ENCODE data around the gene CDK9.

DNA sequence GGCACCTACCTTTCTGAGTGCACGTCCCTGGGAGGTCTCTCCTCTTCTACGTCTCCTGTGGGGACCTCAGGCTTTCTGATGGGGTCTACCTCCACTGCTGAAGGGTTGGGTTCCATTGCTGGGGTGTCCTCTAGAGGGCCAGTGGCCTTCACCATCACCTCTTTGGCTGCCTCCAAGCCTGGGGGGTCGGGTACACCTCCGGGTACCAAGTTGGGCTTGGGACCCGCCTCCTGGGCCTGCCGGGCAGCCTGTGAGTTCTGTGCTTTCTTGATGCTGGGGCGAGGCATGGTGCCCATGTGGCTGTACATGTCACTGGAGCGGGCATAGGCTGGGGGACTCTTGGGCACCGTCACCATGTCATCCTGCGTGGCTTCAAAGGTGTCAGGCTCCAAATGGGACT is 11.9 kb upstream of the CDK9 start:
- TF ChIP-seq, protein P1, sequence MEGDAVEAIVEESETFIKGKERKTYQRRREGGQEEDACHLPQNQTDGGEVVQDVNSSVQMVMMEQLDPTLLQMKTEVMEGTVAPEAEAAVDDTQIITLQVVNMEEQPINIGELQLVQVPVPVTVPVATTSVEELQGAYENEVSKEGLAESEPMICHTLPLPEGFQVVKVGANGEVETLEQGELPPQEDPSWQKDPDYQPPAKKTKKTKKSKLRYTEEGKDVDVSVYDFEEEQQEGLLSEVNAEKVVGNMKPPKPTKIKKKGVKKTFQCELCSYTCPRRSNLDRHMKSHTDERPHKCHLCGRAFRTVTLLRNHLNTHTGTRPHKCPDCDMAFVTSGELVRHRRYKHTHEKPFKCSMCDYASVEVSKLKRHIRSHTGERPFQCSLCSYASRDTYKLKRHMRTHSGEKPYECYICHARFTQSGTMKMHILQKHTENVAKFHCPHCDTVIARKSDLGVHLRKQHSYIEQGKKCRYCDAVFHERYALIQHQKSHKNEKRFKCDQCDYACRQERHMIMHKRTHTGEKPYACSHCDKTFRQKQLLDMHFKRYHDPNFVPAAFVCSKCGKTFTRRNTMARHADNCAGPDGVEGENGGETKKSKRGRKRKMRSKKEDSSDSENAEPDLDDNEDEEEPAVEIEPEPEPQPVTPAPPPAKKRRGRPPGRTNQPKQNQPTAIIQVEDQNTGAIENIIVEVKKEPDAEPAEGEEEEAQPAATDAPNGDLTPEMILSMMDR (conservative IDR thresholded peaks at IDR 0.05; ENCODE audit: low read depth in 2 of 2) = no peak
- TF ChIP-seq, protein P2, sequence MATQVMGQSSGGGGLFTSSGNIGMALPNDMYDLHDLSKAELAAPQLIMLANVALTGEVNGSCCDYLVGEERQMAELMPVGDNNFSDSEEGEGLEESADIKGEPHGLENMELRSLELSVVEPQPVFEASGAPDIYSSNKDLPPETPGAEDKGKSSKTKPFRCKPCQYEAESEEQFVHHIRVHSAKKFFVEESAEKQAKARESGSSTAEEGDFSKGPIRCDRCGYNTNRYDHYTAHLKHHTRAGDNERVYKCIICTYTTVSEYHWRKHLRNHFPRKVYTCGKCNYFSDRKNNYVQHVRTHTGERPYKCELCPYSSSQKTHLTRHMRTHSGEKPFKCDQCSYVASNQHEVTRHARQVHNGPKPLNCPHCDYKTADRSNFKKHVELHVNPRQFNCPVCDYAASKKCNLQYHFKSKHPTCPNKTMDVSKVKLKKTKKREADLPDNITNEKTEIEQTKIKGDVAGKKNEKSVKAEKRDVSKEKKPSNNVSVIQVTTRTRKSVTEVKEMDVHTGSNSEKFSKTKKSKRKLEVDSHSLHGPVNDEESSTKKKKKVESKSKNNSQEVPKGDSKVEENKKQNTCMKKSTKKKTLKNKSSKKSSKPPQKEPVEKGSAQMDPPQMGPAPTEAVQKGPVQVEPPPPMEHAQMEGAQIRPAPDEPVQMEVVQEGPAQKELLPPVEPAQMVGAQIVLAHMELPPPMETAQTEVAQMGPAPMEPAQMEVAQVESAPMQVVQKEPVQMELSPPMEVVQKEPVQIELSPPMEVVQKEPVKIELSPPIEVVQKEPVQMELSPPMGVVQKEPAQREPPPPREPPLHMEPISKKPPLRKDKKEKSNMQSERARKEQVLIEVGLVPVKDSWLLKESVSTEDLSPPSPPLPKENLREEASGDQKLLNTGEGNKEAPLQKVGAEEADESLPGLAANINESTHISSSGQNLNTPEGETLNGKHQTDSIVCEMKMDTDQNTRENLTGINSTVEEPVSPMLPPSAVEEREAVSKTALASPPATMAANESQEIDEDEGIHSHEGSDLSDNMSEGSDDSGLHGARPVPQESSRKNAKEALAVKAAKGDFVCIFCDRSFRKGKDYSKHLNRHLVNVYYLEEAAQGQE (IDR thresholded peaks at IDR 0.05; ENCODE audit: unreplicated experiment) = no peak
- TF ChIP-seq POLR2AphosphoS5 (IDR thresholded peaks at IDR 0.05; ENCODE audit: low read depth) (no peak), CREB1 (CRISPR knock-in tag; IDR thresholded peaks at IDR 0.05; ENCODE audit: low read depth) (no peak), EZH2 (IDR thresholded peaks at IDR 0.05; ENCODE audit: low read depth, unreplicated experiment) (no peak), EZH2phosphoT487 (IDR thresholded peaks at IDR 0.05; ENCODE audit: unreplicated experiment) (no peak), NANOG (IDR thresholded peaks at IDR 0.05; ENCODE audit: borderline replicate concordance) (no peak), ZNF331 (CRISPR knock-in tag; IDR thresholded peaks at IDR 0.05; ENCODE audit: low read depth) (no peak), ZNF114 (CRISPR knock-in tag; IDR thresholded peaks at IDR 0.05) (no peak), JUNB (IDR thresholded peaks at IDR 0.05; ENCODE audit: unreplicated experiment) (no peak), STAT1 (IDR thresholded peaks at IDR 0.05; ENCODE audit: unreplicated experiment) (no peak)
- TF ChIP-seq, protein P3, sequence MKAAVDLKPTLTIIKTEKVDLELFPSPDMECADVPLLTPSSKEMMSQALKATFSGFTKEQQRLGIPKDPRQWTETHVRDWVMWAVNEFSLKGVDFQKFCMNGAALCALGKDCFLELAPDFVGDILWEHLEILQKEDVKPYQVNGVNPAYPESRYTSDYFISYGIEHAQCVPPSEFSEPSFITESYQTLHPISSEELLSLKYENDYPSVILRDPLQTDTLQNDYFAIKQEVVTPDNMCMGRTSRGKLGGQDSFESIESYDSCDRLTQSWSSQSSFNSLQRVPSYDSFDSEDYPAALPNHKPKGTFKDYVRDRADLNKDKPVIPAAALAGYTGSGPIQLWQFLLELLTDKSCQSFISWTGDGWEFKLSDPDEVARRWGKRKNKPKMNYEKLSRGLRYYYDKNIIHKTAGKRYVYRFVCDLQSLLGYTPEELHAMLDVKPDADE (IDR thresholded peaks at IDR 0.05) = no peak
